GM13977 (cell line): Measurements from ENCODE around the gene SLC25A25.

ENCODE experiments used
- DNase-seq: peaks from one replicate; pipeline ENCODE4 v3.0.0; 2012; ENCODE audit warnings: low spot score
- CTCF ChIP-seq: IDR thresholded peaks from 2 replicates; pipeline ENCODE4 v1.5.1; 2012; ENCODE audit warnings: mild to moderate bottlenecking, control low read depth; ENCODE audit not compliant: insufficient read depth; ENCODE audit errors: extremely low read depth, missing control alignments
- in situ Hi-C: fragments of 300-500 bp; cut with MboI; formaldehyde crosslinking; loops from one replicate; pipeline ENCODE4 v1.12.0; 2022; ENCODE audit warnings: low sequenced_read_pairs, low pct_unique_long_range_greater_than_20kb, mixed read lengths, inconsistent platforms; ENCODE audit not compliant: unreplicated experiment

The SLC25A25 gene

DNA sequence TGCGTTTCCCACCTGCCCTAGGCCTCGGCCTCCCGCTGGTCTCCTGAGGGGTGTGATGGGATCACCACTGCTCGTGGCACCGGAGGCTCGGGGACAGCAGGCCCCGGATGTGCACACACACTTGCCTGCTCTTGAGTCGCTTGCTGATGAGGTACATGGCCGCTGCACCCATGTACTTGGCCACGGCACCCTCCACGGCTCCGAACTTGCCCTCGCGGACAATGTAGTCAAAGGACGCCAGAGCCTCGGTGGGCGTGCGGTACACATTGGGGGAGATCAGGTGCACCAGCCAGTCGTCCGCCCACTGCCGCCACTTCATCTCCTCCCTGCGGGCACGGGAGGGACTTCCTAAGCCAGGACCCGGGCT is 54.8 kb downstream of the SLC25A25 start:
- TF ChIP-seq CTCF, result no peak
- in situ Hi-C loops, result no loop called here
- DNase-seq, result no peak

DNA sequence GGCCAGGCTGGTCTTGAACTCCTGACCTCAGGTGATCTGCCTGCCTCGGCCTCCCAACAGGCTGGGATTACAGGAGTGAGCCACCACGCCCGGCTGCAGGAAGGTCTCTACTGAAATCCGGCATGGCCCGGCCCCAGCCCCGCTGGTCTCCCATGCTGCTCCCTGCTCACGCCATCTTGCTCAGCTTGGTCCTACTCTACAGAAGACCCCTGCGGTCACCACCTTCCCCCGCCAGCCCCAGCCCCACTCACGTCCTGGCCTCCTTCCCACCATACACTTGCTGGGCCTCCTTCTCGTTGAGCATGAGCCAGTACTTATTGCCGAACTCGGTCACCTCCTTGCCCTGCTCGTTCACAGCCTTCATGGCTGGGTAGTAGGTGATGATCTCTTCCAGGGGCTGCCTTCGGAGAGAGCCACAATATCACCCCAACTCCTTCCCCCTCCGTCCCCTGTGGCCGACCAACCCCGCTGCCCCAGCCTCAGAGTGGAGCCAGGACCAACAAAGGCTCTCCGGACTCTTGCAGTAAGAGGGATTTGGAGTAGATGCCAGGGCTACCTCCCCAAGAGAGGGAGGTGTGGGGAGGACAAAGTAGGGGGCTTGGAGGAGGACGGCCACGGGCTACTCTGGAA is 55.5 kb downstream of the SLC25A25 start:
- no peak for TF ChIP-seq CTCF
- no peak for DNase-seq
- in situ Hi-C loops, result no loop called here

GRCh38 chr9:128124451-128124850 is 56.4 kb downstream of the SLC25A25 start:
- no peak for DNase-seq
- in situ Hi-C loops, result no loop called here

GRCh38 chr9:128124873-128125579 is 57.0 kb downstream of the SLC25A25 start:
- DNase-seq, result no peak
- peak; percentile 72 for TF ChIP-seq CTCF
- in situ Hi-C loops, result no loop called here

More at GRCh38 chr9:128124451-128124850, 56.4 kb downstream of the SLC25A25 start:
- TF ChIP-seq CTCF, result no peak

DNA sequence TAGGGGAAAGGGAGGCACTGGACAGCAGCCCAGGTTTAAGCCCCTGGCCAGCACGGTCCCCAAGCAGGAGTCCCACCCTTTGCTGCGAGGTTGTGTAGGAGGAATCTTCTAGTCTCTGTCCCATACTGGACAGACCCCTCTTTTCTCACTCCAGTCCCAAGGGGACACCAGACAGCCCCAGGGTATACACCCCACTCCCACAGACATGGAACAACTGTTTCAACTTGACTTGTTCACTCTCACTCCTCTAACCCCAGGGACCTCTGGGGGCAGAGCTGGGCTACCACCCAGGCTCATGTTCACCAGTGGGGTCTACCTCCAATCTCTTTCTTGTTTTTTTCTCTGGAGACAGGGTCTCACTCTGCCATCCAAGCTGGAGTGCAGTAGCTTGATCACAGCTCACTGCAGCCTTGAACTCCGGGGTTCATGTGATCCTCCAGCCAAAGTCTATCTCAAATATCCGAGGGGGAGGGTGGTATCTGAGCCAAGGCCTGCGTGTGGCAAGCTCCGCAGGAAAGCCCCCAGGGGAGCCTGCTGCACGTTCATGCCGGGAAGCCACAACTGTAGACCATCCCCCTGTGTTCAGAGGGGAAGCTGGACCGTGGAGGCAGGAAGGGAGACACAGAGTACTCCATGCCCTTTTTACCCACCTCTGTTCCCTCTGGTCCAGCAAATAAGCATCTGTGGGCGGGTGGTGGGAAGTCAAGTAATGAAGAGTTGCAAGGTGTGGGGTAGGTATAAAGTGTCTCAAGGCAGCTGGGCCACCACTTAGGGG is 57.7 kb downstream of the SLC25A25 start:
- no peak for TF ChIP-seq CTCF
- in situ Hi-C loops, result no loop called here
- DNase-seq, result no peak

DNA sequence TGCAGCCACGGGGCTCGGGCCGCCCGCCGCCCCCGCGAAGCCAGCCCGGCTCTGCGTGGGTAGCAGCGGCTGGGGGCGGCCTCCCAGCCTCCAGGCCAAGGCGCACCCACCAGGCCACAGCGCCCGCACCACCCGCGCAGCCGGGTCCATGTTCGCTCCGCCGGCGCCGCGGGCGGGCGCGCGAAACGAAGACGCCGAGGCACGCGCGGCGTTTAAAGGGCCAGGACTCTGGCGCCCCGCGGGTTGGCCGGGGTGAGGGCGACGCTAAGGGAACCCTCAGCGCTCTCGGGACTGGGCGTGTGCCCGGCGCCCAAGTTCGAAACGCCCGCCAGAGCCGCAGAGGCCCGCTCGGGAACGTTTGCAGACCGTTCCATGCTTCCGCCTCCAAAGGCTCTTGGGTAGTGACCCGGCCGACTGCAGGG is 59.5 kb downstream of the SLC25A25 start, which contains the start of gene PTGES2:
TSS of gene PTGES2 (minus strand) at position 162 of the 422 bp plus-strand sequence. CDS start at position 150, 12 bp downstream.
- DNase-seq, result peak; percentile 83
- in situ Hi-C loops, result no loop called here
- TF ChIP-seq CTCF, result no peak
